ENCODE measurements around the gene PREX1. TPM values are rescaled to one million over a fixed set of nuclear protein-coding genes. Genes with fewer than 3 reads are reported as not detected.

The PREX1 gene
- total and polyA plus RNA-seq, 7 experiments from 2014 or later, result 2.9 to 143 (median 48.6) TPM

GRCh38 chr20:48733296-48733790 lies 94.5 kb downstream of the PREX1 start:
- Mint-ChIP-seq H3K9me3 (no peaks in the 10 kb centered on the region), H3K27ac (peak overlapping the region in 1 of 9 donors; percentile 43), H3K36me3 (peaks cover 0 to 60% (median 6%) of the 10 kb centered on the region in 5 donors), H3K4me3 (no peak overlapping the region), H3K27me3 (no peaks in the 10 kb centered on the region), H3K4me1 (peaks cover 0 to 58% (median 20%) of the 10 kb centered on the region in 7 donors)
- H3K4me3 ChIP-seq (ENCODE audit: low read length), result no peak overlapping the region
- H3K36me3 ChIP-seq (ENCODE audit: control insufficient read depth in 2 of 3, insufficient read depth in 3 of 3, low read length in 3 of 3), result peaks cover 0 to 13% (median 0%) of the 10 kb centered on the region in 3 experiments
- intact Hi-C loops (cut with micrococcal nuclease), result no loop called here
- DNase-seq (no peak), ATAC-seq (peak; percentile 38)
- H3K9me3 ChIP-seq (ENCODE audit: control insufficient read depth in 2 of 3, low read length in 3 of 3), result no peaks in the 10 kb centered on the region
- ChIA-PET CTCF (no interaction called here), POLR2A (no interaction called here)
- H3K27ac ChIP-seq (ENCODE audit: low read depth, low read length), result no peak overlapping the region
- no peaks in the 10 kb centered on the region for H3K27me3 ChIP-seq (ENCODE audit: control insufficient read depth in 2 of 2, insufficient read depth in 2 of 2, low read length in 2 of 2)
- peaks cover 0 to 23% of the 10 kb centered on the region in 2 donors for H3K4me1 ChIP-seq (ENCODE audit: control insufficient read depth in 2 of 2, insufficient read depth in 2 of 2, low read length in 2 of 2)

- H3K9me3 ChIP-seq (ENCODE audit: control insufficient read depth in 2 of 3, low read length in 3 of 3), result no peaks in the 10 kb centered on the region
- DNase-seq (no peak), ATAC-seq (no peak)
- ChIA-PET POLR2A (no interaction called here), CTCF (no interaction called here)
- H3K36me3 Mint-ChIP-seq, result peaks cover 0 to 57% (median 6%) of the 10 kb centered on the region in 5 donors
- no peak overlapping the region for H3K27ac Mint-ChIP-seq
- peaks cover 0 to 57% (median 14%) of the 10 kb centered on the region in 7 donors for H3K4me1 Mint-ChIP-seq
- no peaks in the 10 kb centered on the region for H3K27me3 ChIP-seq (ENCODE audit: control insufficient read depth in 2 of 2, insufficient read depth in 2 of 2, low read length in 2 of 2)
- H3K27me3 Mint-ChIP-seq, result no peaks in the 10 kb centered on the region
- peaks cover 0 to 1% (median 0%) of the 10 kb centered on the region in 11 donors for H3K9me3 Mint-ChIP-seq
- no peak overlapping the region for H3K4me3 ChIP-seq (ENCODE audit: low read length)
- no peak overlapping the region for H3K4me3 Mint-ChIP-seq
- H3K27ac ChIP-seq (ENCODE audit: low read depth, low read length), result no peak overlapping the region
- H3K36me3 ChIP-seq (ENCODE audit: control insufficient read depth in 2 of 3, insufficient read depth in 3 of 3, low read length in 3 of 3), result peaks cover 0 to 19% (median 0%) of the 10 kb centered on the region in 3 experiments
- peaks cover 0 to 12% of the 10 kb centered on the region in 2 donors for H3K4me1 ChIP-seq (ENCODE audit: control insufficient read depth in 2 of 2, insufficient read depth in 2 of 2, low read length in 2 of 2)
- intact Hi-C loops (cut with micrococcal nuclease), result no loop called here
These were observed 95.5 kb downstream of the PREX1 start for GRCh38 chr20:48732081-48732829.

- peaks cover 0 to 6% of the 10 kb centered on the region in 2 donors for H3K4me1 ChIP-seq (ENCODE audit: control insufficient read depth in 2 of 2, insufficient read depth in 2 of 2, low read length in 2 of 2)
- CTCF ChIA-PET, result no interaction called here
- Mint-ChIP-seq H3K27ac (peak overlapping the region in 1 of 9 donors; percentile 49), H3K4me1 (peaks cover 0 to 53% (median 11%) of the 10 kb centered on the region in 7 donors), H3K36me3 (peaks cover 0 to 57% (median 6%) of the 10 kb centered on the region in 5 donors), H3K9me3 (peaks cover 0 to 1% (median 0%) of the 10 kb centered on the region in 11 donors), H3K27me3 (no peaks in the 10 kb centered on the region), H3K4me3 (no peak overlapping the region)
- no peaks in the 10 kb centered on the region for H3K27me3 ChIP-seq (ENCODE audit: control insufficient read depth in 2 of 2, insufficient read depth in 2 of 2, low read length in 2 of 2)
- H3K4me3 ChIP-seq (ENCODE audit: low read length), result no peak overlapping the region
- H3K36me3 ChIP-seq (ENCODE audit: control insufficient read depth in 2 of 3, insufficient read depth in 3 of 3, low read length in 3 of 3), result peaks cover 0 to 25% (median 0%) of the 10 kb centered on the region in 3 experiments
- no peaks in the 10 kb centered on the region for H3K9me3 ChIP-seq (ENCODE audit: control insufficient read depth in 2 of 3, low read length in 3 of 3)
- POLR2A ChIA-PET, result no interaction called here
- DNase-seq, result no peak
- ATAC-seq, result no peak
- intact Hi-C loops (cut with micrococcal nuclease), result no loop called here
- H3K27ac ChIP-seq (ENCODE audit: low read depth, low read length), result no peak overlapping the region
These were observed 96.3 kb downstream of the PREX1 start for GRCh38 chr20:48731536-48731935.

DNA sequence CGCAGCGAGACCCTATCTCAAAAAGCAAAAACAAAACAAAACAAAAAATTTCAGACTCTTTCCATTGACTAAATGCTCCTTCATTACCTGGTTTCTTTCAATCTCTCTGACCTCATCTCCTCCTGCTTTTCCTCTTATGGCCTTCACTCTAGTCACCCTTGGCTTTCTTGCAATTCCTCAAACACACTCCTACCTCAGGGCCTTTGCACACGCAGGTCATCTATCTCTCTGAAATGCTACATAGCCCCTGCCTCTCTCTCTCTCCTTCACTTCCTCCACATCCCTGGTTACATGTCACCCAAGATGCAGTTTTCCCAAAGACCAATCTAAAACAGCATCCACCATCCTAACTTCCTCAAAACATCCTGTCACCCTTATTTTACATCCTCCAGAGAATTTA lies 96.8 kb downstream of the PREX1 start:
- intact Hi-C loops (cut with micrococcal nuclease), result no loop called here
- ChIA-PET CTCF (no interaction called here), POLR2A (no interaction called here)
- Histone ChIP-seq H3K4me1 (ENCODE audit: control insufficient read depth in 2 of 2, insufficient read depth in 2 of 2, low read length in 2 of 2) (peaks cover 0 to under 1% of the 10 kb centered on the region in 2 donors), H3K36me3 (ENCODE audit: control insufficient read depth in 2 of 3, insufficient read depth in 3 of 3, low read length in 3 of 3) (peaks cover 0 to 30% (median 0%) of the 10 kb centered on the region in 3 experiments), H3K27me3 (ENCODE audit: control insufficient read depth in 2 of 2, insufficient read depth in 2 of 2, low read length in 2 of 2) (no peaks in the 10 kb centered on the region), H3K27ac (ENCODE audit: low read depth, low read length) (no peak overlapping the region), H3K4me3 (ENCODE audit: low read length) (no peak overlapping the region), H3K9me3 (ENCODE audit: control insufficient read depth in 2 of 3, low read length in 3 of 3) (no peaks in the 10 kb centered on the region)
- DNase-seq, result no peak
- Mint-ChIP-seq H3K36me3 (peaks cover 0 to 54% (median 6%) of the 10 kb centered on the region in 5 donors), H3K9me3 (peaks cover 0 to 1% (median 0%) of the 10 kb centered on the region in 11 donors), H3K4me3 (no peak overlapping the region), H3K27ac (peak overlapping the region in 1 of 9 donors; percentile 49), H3K4me1 (peaks cover 0 to 48% (median 5%) of the 10 kb centered on the region in 7 donors), H3K27me3 (no peaks in the 10 kb centered on the region)
- ATAC-seq, result no peak

DNA sequence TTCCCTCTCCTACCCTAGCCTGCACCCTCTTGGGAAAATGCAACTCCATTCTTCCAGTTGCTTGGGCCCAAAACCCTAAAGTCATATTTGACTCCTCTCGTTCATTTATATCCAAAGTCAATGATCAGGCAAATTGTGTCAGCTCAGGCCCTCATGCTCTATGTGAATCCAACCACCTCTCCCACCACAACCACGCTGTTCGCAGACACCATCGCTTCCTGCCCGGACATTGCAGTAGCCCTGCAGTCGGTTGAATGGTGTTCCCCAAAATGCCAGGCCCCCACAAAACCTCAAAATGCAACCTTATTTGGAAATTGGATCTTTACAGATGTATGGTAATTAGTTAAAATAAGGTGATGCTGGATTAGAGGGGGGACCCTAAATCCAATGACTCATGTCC lies 98.3 kb downstream of the PREX1 start:
- intact Hi-C loops (cut with micrococcal nuclease), result no loop called here
- ATAC-seq, result no peak
- H3K27ac Mint-ChIP-seq, result peak overlapping the region in 5 of 9 donors; percentile 17 to 68 (median 20)
- no peak overlapping the region for H3K4me3 ChIP-seq (ENCODE audit: low read length)
- H3K9me3 Mint-ChIP-seq, result peaks cover 0 to 1% (median 0%) of the 10 kb centered on the region in 11 donors
- POLR2A ChIA-PET, result no interaction called here
- H3K36me3 ChIP-seq (ENCODE audit: control insufficient read depth in 2 of 3, insufficient read depth in 3 of 3, low read length in 3 of 3), result peaks cover 0 to 34% (median 0%) of the 10 kb centered on the region in 3 experiments
- H3K4me3 Mint-ChIP-seq, result no peak overlapping the region
- CTCF ChIA-PET, result interaction anchor here (0.6 kb wide), 1 partner anchor 8 kb away, joined by 4 read pairs; no protein-coding TSS in a partner anchor
- H3K27ac ChIP-seq (ENCODE audit: low read depth, low read length), result no peak overlapping the region
- no peak for DNase-seq
- no peaks in the 10 kb centered on the region for H3K27me3 ChIP-seq (ENCODE audit: control insufficient read depth in 2 of 2, insufficient read depth in 2 of 2, low read length in 2 of 2)
- no peaks in the 10 kb centered on the region for H3K4me1 ChIP-seq (ENCODE audit: control insufficient read depth in 2 of 2, insufficient read depth in 2 of 2, low read length in 2 of 2)
- peaks cover 0 to 45% (median 5%) of the 10 kb centered on the region in 7 donors for H3K4me1 Mint-ChIP-seq
- H3K36me3 Mint-ChIP-seq, result peaks cover 0 to 60% (median 6%) of the 10 kb centered on the region in 5 donors
- no peaks in the 10 kb centered on the region for H3K27me3 Mint-ChIP-seq
- no peaks in the 10 kb centered on the region for H3K9me3 ChIP-seq (ENCODE audit: control insufficient read depth in 2 of 3, low read length in 3 of 3)

DNA sequence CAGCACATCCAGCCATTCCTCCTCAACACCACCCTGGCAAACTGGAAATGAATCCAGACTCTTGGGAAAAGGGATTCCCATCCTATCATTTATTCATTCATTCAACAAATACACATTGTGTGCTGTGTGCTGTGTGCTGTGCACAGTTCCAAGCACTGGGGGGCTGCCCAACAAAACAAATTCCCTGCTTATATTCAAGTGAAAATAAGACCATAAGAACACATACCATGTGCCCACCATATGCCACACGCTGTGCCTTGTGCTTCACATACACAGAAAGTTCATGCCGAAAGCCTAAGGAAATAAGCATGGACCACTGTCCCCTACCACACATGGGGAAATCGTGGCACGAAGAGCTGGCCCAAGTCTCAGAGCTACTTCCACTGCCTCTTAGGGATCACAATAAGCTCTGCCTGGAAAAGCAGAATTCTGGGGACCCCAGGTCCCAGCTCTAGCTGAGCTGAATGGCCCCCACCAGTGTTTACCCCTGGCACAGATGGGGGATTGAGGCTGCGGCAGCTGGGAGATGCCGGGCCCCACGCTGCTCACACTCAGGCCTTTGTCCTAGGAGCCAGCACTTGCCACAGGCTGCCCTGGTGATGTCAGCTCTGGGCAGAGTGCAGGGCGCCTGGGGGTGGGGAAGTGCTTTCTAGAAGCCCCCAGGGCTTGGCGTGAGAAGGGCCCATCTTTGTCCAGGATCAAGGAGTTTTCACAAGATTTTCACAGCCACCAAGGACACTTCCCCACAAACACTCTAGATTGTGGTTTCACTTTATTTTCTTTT lies 99.6 kb downstream of the PREX1 start:
- Mint-ChIP-seq H3K27ac (peak overlapping the region in 3 of 9 donors; percentile 52 to 68 (median 54)), H3K27me3 (no peaks in the 10 kb centered on the region), H3K36me3 (peaks cover 0 to 59% (median 6%) of the 10 kb centered on the region in 5 donors), H3K9me3 (peaks cover 0 to 1% (median 0%) of the 10 kb centered on the region in 11 donors), H3K4me3 (no peak overlapping the region), H3K4me1 (peaks cover 0 to 49% (median 5%) of the 10 kb centered on the region in 7 donors)
- H3K36me3 ChIP-seq (ENCODE audit: control insufficient read depth in 2 of 3, insufficient read depth in 3 of 3, low read length in 3 of 3), result peaks cover 0 to 32% (median 0%) of the 10 kb centered on the region in 3 experiments
- no peak for DNase-seq
- no peaks in the 10 kb centered on the region for H3K27me3 ChIP-seq (ENCODE audit: control insufficient read depth in 2 of 2, insufficient read depth in 2 of 2, low read length in 2 of 2)
- intact Hi-C loops (cut with micrococcal nuclease), result no loop called here
- H3K27ac ChIP-seq (ENCODE audit: low read depth, low read length), result no peak overlapping the region
- ChIA-PET CTCF (interaction anchor here (0.6 kb wide), 1 partner anchor 92 kb away, joined by 3 read pairs; no protein-coding TSS in a partner anchor), POLR2A (interaction anchor here (1.5 kb wide), 1 partner anchor 10 kb away, joined by 3 read pairs; no protein-coding TSS in a partner anchor)
- no peaks in the 10 kb centered on the region for H3K9me3 ChIP-seq (ENCODE audit: control insufficient read depth in 2 of 3, low read length in 3 of 3)
- H3K4me1 ChIP-seq (ENCODE audit: control insufficient read depth in 2 of 2, insufficient read depth in 2 of 2, low read length in 2 of 2), result no peaks in the 10 kb centered on the region
- ATAC-seq, result no peak
- H3K4me3 ChIP-seq (ENCODE audit: low read length), result no peak overlapping the region
